ENCODE measurements around the gene TNP2. TPM values are rescaled to one million over a fixed set of nuclear protein-coding genes. Genes with fewer than 3 reads are reported as not detected.
A peak's percentile ranks its signal among the peaks of the same experiment; 100 is the strongest.

Gene TNP2
- total and polyA plus RNA-seq, 9 of the 15 experiments (the other 6 are each of a cell fraction or from before 2014, with no cell fraction given), result not detected

GRCh38 chr16:11238272-11239202 is 30.6 kb downstream of the TNP2 start (continued):
- TF ChIP-seq CUX1 (CRISPR knock-in tag; IDR thresholded peaks at IDR 0.05) (no peak), TSC22D4 (tag; IDR thresholded peaks at IDR 0.05) (no peak), ZNF639 (CRISPR knock-in tag; conservative IDR thresholded peaks at IDR 0.05 in 1 of 2, IDR thresholded peaks at IDR 0.05 in 1 of 2) (no peak), NR1H2 (CRISPR knock-in tag; IDR thresholded peaks at IDR 0.05) (no peak), HDAC1 (IDR thresholded peaks at IDR 0.05) (peak in 1 of 2 experiments; percentile 48; a peak in 1 of 4 replicates), ZNF589 (CRISPR knock-in tag; IDR thresholded peaks at IDR 0.05; ENCODE audit: low read depth) (no peak), ZMIZ1 (IDR thresholded peaks at IDR 0.05; ENCODE audit: low read depth in 2 of 2, low read length in 2 of 2) (no peak), RBM17 (IDR thresholded peaks at IDR 0.05; ENCODE audit: borderline replicate concordance, low read depth, low read length) (no peak), SRSF1 (IDR thresholded peaks at IDR 0.05; ENCODE audit: low read depth, low read length) (no peak), RAD51 (IDR thresholded peaks at IDR 0.05; ENCODE audit: borderline replicate concordance, low read depth) (peak; percentile 88), TCF3 (CRISPR knock-in tag; IDR thresholded peaks at IDR 0.05) (no peak; the same call in 1 of the 2 replicates)

Data from K562 (cell line).